Esophagus squamous epithelium (tissue), 5 donors: Measurements from ENCODE around the gene SIL1. TPM values are rescaled to one million over a fixed set of nuclear protein-coding genes. Genes with fewer than 3 reads are reported as not detected.

Experiments used
- DNase-seq: peaks from one replicate; lab custom pipeline; 2025; lab: John Stamatoyannopoulos, UW
- H3K27ac ChIP-seq, 4 donors: fragments of 200-600 bp; sonication (generic); one replicate each; pipeline ENCODE4 v1.5.1; 2016 to 2019; ENCODE audit warnings: mild to moderate bottlenecking in 1 of 4
- H3K27me3 ChIP-seq, 4 donors: fragments of 200-600 bp; sonication (generic); 1 replicate in 3 of 4; 2 replicates in 1 of 4; pipeline versions ENCODE4 v1.5.1 to v1.6.0; 2017 to 2021; ENCODE audit warnings: antibody characterized with exemption in 1 of 4
- H3K36me3 ChIP-seq, 3 donors: fragments of 200-600 bp; sonication (generic); one replicate each; pipeline ENCODE4 v1.5.1; 2016 to 2019
- H3K4me1 ChIP-seq, 3 donors: fragments of 200-600 bp; sonication (generic); one replicate each; pipeline ENCODE4 v1.5.1; 2017 to 2019
- H3K4me3 ChIP-seq, 4 donors: fragments of 200-600 bp; sonication (generic); 1 replicate in 3 of 4; 2 replicates in 1 of 4; pipeline ENCODE4 v1.5.1; 2016 to 2019; ENCODE audit warnings: mild to moderate bottlenecking in 2 of 4, moderate library complexity in 1 of 4
- H3K9me3 ChIP-seq, 3 donors: fragments of 200-600 bp; sonication (generic); one replicate each; pipeline ENCODE4 v1.5.1; 2016 to 2019
- CTCF ChIP-seq, 6 experiments: fragments of 450-650 bp in 4 of 6; fragments of 200-600 bp in 2 of 6; sonication (generic) in 2 of 6; IDR thresholded peaks; one replicate each; pipeline ENCODE4 v1.5.1; 2016 to 2019; ENCODE audit warnings: antibody characterized with exemption in 6 of 6, mild to moderate bottlenecking in 4 of 6, moderate library complexity in 4 of 6
- POLR2A ChIP-seq, 4 donors: fragments of 450-650 bp; IDR thresholded peaks; one replicate each; pipeline ENCODE4 v1.6.1; 2017; ENCODE audit warnings: antibody characterized with exemption in 4 of 4, mild to moderate bottlenecking in 4 of 4, moderate library complexity in 3 of 4
- WGBS, 2 donors: methylation state at CpG; one replicate each; pipeline ENCODE4 v1.1.5; 2018; 5-methylcytosine and 5-hydroxymethylcytosine counted together
- intact Hi-C: fragments of 100-400 bp; cut with DNase I; formaldehyde crosslinking; loops from one replicate; pipeline ENCODE4 v1.15.0; 2022
- total RNA-seq, 4 donors: library from RNA; depleted of rRNA; stranded (reverse); fragments of >200 nt; gene quantifications; one replicate each; pipeline ENCODE4 v1.1.0, GENCODE V29; 2016
- donor health status: DM: yes; HTN: yes; CAD: no.

SIL1 gene
- total RNA-seq, 4 donors from 2014 or later = 18.0 to 34.6 (median 18.3) TPM

DNA sequence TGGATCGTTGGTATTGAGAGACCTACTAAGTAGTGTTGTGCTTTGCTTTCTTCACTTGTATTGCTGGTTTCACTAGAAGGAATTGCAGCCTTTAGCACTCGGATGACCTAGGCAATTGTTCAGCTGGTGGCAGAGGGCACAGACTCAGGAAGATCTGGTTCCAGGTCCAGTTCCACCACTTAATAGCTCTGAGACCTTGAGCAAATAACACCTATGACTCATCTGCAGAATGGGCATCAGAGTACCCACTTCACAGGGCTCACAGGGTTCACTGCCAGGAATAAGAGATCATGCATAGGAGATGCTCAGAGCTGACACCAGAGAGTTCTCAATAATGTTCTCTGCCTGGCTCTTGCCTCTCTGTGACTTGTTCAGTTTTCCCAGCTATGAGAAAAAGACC is 133.6 kb downstream of the SIL1 start:
- Histone ChIP-seq H3K27ac (no peak overlapping the region), H3K36me3 (no peaks in the 10 kb centered on the region), H3K4me1 (peaks cover 0 to 36% (median 13%) of the 10 kb centered on the region in 3 donors), H3K27me3 (no peaks in the 10 kb centered on the region), H3K4me3 (no peak overlapping the region), H3K9me3 (no peaks in the 10 kb centered on the region)
- no peak for DNase-seq
- TF ChIP-seq CTCF (IDR thresholded peaks at IDR 0.05) (no peak), POLR2A (IDR thresholded peaks at IDR 0.05) (no peak)
- intact Hi-C loops = no loop called here
- WGBS, 2 donors = 53 to 56% methylated on average over 2 of the region's 2 CpGs

DNA sequence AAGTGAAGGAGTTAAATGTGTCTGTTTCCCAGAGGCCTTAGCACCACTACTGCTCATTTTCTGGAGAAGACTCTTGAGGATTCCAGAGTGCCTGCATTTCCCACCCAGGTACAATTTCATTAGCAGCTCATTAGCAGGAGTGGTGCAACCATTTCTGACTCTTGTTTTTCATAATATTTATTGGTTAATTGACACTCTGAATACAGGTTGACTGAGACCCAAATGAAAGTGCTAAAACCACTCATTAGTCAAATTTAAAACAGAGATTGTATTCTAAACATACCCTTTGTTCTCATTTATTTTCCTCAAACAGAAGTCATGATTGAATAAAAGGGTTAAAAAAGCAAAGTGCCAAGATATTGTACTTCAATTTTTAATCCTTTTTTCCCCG is 134.5 kb downstream of the SIL1 start:
- TF ChIP-seq POLR2A (IDR thresholded peaks at IDR 0.05) (no peak), CTCF (IDR thresholded peaks at IDR 0.05) (no peak)
- Histone ChIP-seq H3K9me3 (no peaks in the 10 kb centered on the region), H3K4me3 (no peak overlapping the region), H3K4me1 (peaks cover 0 to 36% (median 13%) of the 10 kb centered on the region in 3 donors), H3K36me3 (no peaks in the 10 kb centered on the region), H3K27ac (no peak overlapping the region), H3K27me3 (no peaks in the 10 kb centered on the region)
- DNase-seq = no peak
- intact Hi-C loops = no loop called here
- 71 to 92% methylated on average over 1 of the region's 1 CpG for WGBS, 2 donors

DNA sequence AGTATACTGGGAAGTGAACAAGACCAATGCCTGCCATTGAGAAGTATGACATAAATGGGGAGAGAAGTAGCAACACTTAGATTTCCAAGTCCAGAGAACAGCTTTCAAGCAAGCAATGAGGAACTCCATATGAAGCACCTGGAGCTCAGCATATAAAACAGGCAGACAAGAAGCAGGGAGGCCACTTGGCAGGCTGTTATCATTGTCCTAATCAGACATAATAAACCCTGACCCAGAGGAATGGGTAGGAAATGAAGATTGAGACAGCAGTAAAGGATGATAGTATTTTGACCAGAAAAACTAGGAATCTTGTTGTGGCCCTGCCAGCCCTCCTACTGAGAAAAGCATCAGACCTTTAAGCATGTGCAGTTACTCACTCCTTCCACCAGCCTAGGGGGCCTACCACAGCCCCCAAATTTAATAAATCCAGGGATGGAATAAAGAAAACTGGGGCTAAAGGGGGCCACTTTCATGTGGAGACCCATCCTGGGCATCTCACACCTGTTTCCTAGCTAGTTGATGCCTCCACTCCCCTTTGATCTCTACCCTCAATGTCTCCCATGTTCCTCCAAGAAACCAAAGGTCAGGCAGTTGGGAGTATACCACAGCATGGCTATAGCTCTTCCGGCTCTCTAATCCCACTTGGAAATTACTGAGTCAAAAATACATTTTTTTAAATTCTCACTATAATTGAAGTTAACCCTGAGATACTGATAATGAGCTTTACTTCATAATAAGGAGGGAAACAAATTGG is 135.1 kb downstream of the SIL1 start:
- Histone ChIP-seq H3K36me3 (no peaks in the 10 kb centered on the region), H3K4me3 (no peak overlapping the region), H3K4me1 (peaks cover 0 to 36% (median 13%) of the 10 kb centered on the region in 3 donors), H3K9me3 (no peaks in the 10 kb centered on the region), H3K27me3 (no peaks in the 10 kb centered on the region), H3K27ac (no peak overlapping the region)
- no peak for DNase-seq
- WGBS, 2 donors = 85 to 100% methylated on average over 1 of the region's 1 CpG
- intact Hi-C loops = no loop called here
- TF ChIP-seq CTCF (IDR thresholded peaks at IDR 0.05) (no peak), POLR2A (IDR thresholded peaks at IDR 0.05) (no peak)

DNA sequence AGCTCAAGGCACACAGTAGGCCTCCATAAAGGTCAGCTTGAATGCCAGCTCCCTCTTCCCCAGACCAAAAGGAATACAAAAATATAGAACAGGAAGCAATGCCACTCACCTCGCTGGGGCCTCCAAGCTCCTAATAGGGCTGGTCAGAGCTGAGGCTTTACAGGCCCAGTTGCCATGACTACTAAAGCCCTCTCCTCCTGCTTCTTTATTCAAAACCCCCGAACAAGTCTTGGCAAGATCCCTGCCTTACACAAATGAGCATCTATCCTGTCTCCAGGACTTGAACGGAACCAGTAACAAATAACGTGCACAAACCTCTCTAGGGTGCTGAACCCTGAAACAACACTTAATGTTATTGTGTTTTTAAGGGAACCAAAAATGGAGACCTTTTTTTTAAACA is 136.3 kb downstream of the SIL1 start:
- TF ChIP-seq POLR2A (IDR thresholded peaks at IDR 0.05) (no peak), CTCF (IDR thresholded peaks at IDR 0.05) (no peak)
- 62 to 76% methylated on average over 4 of the region's 4 CpGs for WGBS, 2 donors
- H3K36me3 ChIP-seq = no peaks in the 10 kb centered on the region
- H3K9me3 ChIP-seq = no peaks in the 10 kb centered on the region
- DNase-seq = no peak
- no peaks in the 10 kb centered on the region for H3K27me3 ChIP-seq
- peak overlapping the region in 1 of 4 donors; percentile 37 for H3K27ac ChIP-seq
- intact Hi-C loops = no loop called here
- peaks cover 0 to 36% (median 13%) of the 10 kb centered on the region in 3 donors for H3K4me1 ChIP-seq
- H3K4me3 ChIP-seq = no peak overlapping the region

DNA sequence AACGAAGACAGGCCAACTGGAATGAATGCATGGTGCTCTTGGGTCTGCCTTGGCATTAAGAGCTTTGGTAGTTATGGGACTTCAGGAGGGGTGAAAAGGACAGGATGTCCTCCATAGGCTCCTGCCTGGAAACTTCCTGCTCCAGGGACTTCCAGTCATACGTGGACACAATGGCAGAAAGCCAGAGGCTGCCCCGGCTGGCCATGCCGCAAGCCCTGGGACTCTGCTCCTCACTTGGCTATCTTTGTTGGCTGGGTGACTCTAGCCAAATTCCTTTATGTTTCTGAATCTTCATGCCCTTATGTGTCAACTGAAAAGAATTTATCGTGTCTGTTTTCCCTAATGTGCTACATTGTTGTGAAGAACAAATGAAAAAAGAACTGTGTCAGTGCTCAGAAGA is 136.9 kb downstream of the SIL1 start:
- H3K4me3 ChIP-seq = no peak overlapping the region
- DNase-seq = no peak
- WGBS, 2 donors = 24 to 31% methylated on average over 2 to 4 of the region's 5 CpGs
- intact Hi-C loops = no loop called here
- H3K27ac ChIP-seq = peak overlapping the region in 2 of 4 donors; percentile 2 to 37
- no peaks in the 10 kb centered on the region for H3K9me3 ChIP-seq
- H3K36me3 ChIP-seq = no peaks in the 10 kb centered on the region
- no peaks in the 10 kb centered on the region for H3K27me3 ChIP-seq
- peaks cover 0 to 36% (median 13%) of the 10 kb centered on the region in 3 donors for H3K4me1 ChIP-seq
- TF ChIP-seq POLR2A (IDR thresholded peaks at IDR 0.05) (no peak), CTCF (IDR thresholded peaks at IDR 0.05) (no peak)
